ENCODE results near the gene LRP2.

GRCh38 chr2:169077674-169078240, 284.6 kb downstream of the LRP2 start:
- TF ChIP-seq SMC3 (IDR thresholded peaks at IDR 0.05; ENCODE audit: low read depth, low read length) (no peak), CTCF (conservative IDR thresholded peaks at IDR 0.05; ENCODE audit: low read depth, low read length) (no peak), RFX5 (IDR thresholded peaks at IDR 0.05; ENCODE audit: low read depth, low read length) (no peak), RCOR1 (IDR thresholded peaks at IDR 0.05; ENCODE audit: insufficient replicate concordance, low read length) (no peak), FOS (IDR thresholded peaks at IDR 0.05; ENCODE audit: low read depth, low read length) (no peak), USF2 (IDR thresholded peaks at IDR 0.05; ENCODE audit: low read depth, low read length) (no peak), MAZ (IDR thresholded peaks at IDR 0.05; ENCODE audit: borderline replicate concordance, low read depth, low read length) (no peak), MAFK (IDR thresholded peaks at IDR 0.05; ENCODE audit: low read depth, low read length) (no peak), POLR2A (IDR thresholded peaks at IDR 0.05; ENCODE audit: low read depth, low read length) (no peak), MXI1 (IDR thresholded peaks at IDR 0.05; ENCODE audit: borderline replicate concordance, low read depth, low read length) (no peak), RAD21 (IDR thresholded peaks at IDR 0.05; ENCODE audit: low read length) (no peak), ELK1 (IDR thresholded peaks at IDR 0.05; ENCODE audit: borderline replicate concordance, low read depth, low read length) (no peak), CEBPB (IDR thresholded peaks at IDR 0.05; ENCODE audit: low read depth, low read length) (no peak)
